ENCODE measurements around the gene PCDH15. TPM values are rescaled to one million over a fixed set of nuclear protein-coding genes. Genes with fewer than 3 reads are reported as not detected.

Gene PCDH15
- total RNA-seq, 4 donors from 2014 or later, result 0.70 to 2.3 TPM; not detected in 2

DNA sequence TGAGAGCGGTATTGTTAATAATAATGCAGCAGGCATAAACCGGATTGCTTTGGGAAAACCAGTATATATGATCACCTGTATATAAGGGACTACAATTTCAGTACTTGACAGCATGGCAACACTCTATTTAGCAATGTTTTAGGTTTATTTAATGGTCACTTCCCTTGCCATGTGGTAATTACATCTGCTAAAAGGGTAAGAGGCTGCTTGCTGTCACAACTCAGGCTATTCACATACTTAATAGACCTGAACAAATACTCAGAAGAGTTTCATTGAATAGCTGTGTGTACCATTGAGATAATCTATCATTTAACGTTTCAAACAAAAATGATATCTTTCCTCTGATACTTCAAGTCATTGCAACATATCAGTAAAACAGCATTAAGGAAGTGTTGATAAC, 90.1 kb downstream of the PCDH15 start:
- Histone ChIP-seq H3K36me3 (no peaks in the 10 kb centered on the region), H3K27me3 (no peaks in the 10 kb centered on the region), H3K9me3 (no peaks in the 10 kb centered on the region), H3K4me3 (no peak overlapping the region), H3K27ac (no peak overlapping the region), H3K4me1 (no peaks in the 10 kb centered on the region)
- intact Hi-C loops (cut with DNase I; ENCODE audit: low total_unique reads), result no loop called here
- no peak for DNase-seq
- TF ChIP-seq, protein P1, sequence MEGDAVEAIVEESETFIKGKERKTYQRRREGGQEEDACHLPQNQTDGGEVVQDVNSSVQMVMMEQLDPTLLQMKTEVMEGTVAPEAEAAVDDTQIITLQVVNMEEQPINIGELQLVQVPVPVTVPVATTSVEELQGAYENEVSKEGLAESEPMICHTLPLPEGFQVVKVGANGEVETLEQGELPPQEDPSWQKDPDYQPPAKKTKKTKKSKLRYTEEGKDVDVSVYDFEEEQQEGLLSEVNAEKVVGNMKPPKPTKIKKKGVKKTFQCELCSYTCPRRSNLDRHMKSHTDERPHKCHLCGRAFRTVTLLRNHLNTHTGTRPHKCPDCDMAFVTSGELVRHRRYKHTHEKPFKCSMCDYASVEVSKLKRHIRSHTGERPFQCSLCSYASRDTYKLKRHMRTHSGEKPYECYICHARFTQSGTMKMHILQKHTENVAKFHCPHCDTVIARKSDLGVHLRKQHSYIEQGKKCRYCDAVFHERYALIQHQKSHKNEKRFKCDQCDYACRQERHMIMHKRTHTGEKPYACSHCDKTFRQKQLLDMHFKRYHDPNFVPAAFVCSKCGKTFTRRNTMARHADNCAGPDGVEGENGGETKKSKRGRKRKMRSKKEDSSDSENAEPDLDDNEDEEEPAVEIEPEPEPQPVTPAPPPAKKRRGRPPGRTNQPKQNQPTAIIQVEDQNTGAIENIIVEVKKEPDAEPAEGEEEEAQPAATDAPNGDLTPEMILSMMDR (IDR thresholded peaks at IDR 0.05), result no peak
- no peak for TF ChIP-seq POLR2A (IDR thresholded peaks at IDR 0.05)

DNA sequence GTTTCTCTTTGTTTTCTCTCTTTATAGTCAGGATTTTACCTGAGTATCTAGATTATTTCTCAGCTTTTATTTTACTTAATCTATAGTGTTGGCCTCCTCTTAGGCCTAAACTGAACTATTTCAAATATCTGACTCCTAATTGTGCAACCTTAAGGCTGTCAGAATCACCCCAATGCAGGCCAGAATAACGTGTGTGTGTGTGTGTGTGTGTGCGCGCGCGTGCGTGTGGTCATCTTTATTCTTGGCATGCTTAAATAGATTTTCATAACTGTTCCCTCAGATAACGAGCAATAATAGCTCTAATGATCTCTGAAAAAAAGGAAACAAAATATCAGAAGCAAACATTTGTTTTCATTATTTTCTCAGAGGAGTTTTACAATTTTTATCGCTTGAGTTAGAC, 92.4 kb downstream of the PCDH15 start:
- no peaks in the 10 kb centered on the region for H3K4me1 ChIP-seq
- no peaks in the 10 kb centered on the region for H3K36me3 ChIP-seq
- no peaks in the 10 kb centered on the region for H3K9me3 ChIP-seq
- H3K27ac ChIP-seq, result no peak overlapping the region
- no peak overlapping the region for H3K4me3 ChIP-seq
- no peak for TF ChIP-seq POLR2A (IDR thresholded peaks at IDR 0.05)
- TF ChIP-seq, protein P1 (IDR thresholded peaks at IDR 0.05), result no peak
- no peaks in the 10 kb centered on the region for H3K27me3 ChIP-seq
- no peak for DNase-seq
- intact Hi-C loops (cut with DNase I; ENCODE audit: low total_unique reads), result no loop called here

DNA sequence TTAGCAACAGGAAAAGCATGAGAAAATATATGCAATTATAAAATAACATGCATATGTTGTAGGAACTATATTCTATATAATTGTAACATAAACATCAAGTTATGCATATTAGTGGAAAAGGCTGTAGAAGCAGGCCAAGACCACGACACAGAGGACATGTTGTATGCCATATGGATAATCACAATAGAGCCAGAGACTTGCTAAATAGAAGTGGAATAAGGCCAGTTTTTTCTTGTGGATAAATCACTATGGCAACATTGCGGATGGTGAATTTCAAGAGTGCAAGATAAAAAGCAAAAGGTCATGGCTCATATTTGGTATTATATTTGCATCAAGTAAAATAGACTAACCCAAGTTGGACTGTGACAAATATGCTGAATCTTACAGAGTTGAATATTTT, 93.0 kb downstream of the PCDH15 start:
- Histone ChIP-seq H3K36me3 (no peaks in the 10 kb centered on the region), H3K27ac (no peak overlapping the region), H3K4me1 (no peaks in the 10 kb centered on the region), H3K4me3 (no peak overlapping the region), H3K9me3 (no peaks in the 10 kb centered on the region), H3K27me3 (no peaks in the 10 kb centered on the region)
- DNase-seq, result no peak
- TF ChIP-seq, protein P1 (IDR thresholded peaks at IDR 0.05), result no peak
- no peak for TF ChIP-seq POLR2A (IDR thresholded peaks at IDR 0.05)
- intact Hi-C loops (cut with DNase I; ENCODE audit: low total_unique reads), result no loop called here

DNA sequence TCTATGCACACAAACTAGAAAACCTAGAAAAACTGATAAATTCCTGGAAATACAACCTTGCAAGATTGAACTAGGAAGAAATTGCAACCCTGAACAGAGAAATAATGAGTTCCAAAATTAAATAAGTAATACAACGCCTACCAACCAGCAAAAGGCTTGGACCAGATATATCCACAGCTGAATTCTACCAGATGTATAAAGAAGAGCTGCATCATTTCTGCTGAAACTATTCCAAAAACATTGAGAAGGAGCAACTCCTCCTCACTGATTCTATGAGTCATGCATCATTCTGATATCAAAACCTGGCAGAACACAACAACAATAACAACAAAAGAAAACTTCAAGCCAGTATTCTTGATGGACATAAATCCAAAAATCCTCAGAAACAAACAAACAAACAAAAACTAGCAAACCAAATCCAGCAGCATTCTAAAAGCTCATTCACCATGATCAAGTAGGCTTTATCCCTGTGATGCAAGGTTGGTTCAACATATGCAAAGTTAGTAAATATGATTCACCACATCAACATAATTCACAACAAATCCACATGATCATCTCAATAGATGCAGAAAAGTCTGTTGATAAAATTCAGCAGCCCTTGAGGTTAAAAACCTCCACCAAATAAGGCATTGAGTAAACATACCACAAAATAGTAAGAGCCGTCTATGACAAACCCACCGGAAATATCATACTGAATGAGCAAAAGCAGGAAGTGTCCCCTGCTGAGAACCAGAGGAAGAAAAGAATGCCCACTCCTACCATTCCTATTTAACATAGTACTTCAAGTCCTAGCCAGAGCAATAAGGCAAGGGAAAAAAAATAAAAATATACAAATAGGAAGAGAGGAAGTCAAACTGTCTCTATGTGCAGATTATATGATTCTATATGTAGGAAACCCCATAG, 98.2 kb downstream of the PCDH15 start:
- intact Hi-C loops (cut with DNase I; ENCODE audit: low total_unique reads), result no loop called here
- TF ChIP-seq, protein P1 (IDR thresholded peaks at IDR 0.05), result no peak
- no peak for TF ChIP-seq POLR2A (IDR thresholded peaks at IDR 0.05)

DNA sequence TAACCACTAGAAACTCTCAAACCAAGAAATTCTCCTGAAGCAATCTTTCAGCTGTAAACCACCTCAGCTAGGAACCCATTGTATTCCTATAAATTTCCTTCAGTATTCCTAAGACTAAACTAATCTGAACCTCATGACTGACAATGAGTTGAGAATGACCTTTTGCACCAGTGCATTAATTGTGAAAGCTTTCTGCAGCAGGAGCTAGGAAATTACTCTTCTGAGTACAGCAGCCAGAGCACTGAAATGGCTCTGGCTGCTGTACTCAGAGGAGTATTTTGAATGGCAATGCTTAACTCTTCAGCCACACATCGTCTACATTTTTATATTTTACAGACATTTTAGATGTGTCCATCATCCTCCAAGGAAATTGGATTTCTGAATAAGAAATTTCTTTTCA, 109.7 kb downstream of the PCDH15 start:
- Histone ChIP-seq H3K36me3 (no peaks in the 10 kb centered on the region), H3K4me3 (no peak overlapping the region), H3K27ac (no peak overlapping the region), H3K4me1 (no peaks in the 10 kb centered on the region), H3K27me3 (no peaks in the 10 kb centered on the region), H3K9me3 (no peaks in the 10 kb centered on the region)
- TF ChIP-seq POLR2A (IDR thresholded peaks at IDR 0.05), result no peak
- TF ChIP-seq, protein P1 (IDR thresholded peaks at IDR 0.05), result no peak
- no peak for DNase-seq
- intact Hi-C loops (cut with DNase I; ENCODE audit: low total_unique reads), result no loop called here

More for the DNA sequence above, 98.2 kb downstream of the PCDH15 start:
- Histone ChIP-seq H3K27ac (no peak overlapping the region), H3K36me3 (no peaks in the 10 kb centered on the region), H3K9me3 (no peaks in the 10 kb centered on the region), H3K27me3 (no peaks in the 10 kb centered on the region), H3K4me1 (no peaks in the 10 kb centered on the region), H3K4me3 (no peak overlapping the region)
- no peak for DNase-seq
